HEK293T (cell line): ENCODE results near the gene OXNAD1.

Experiments
- ARNT ChIP-seq: fragments of 450-650 bp; IDR thresholded peaks from 2 replicates; pipeline ENCODE4 v1.6.1; 2017; ENCODE audit warnings: mild to moderate bottlenecking
- BHLHE40 ChIP-seq: fragments of 450-650 bp; IDR thresholded peaks from 2 replicates; pipeline ENCODE4 v1.6.1; 2016; ENCODE audit warnings: mild to moderate bottlenecking, moderate library complexity, borderline replicate concordance
- CTBP1 ChIP-seq: fragments of 450-650 bp; IDR thresholded peaks from 2 replicates; pipeline ENCODE4 v1.6.1; 2016; ENCODE audit warnings: borderline replicate concordance
- ELF4 ChIP-seq: fragments of 450-650 bp; IDR thresholded peaks from 2 replicates; pipeline ENCODE4 v1.6.1; 2017; ENCODE audit warnings: antibody characterized with exemption
- LEF1 ChIP-seq: fragments of 450-650 bp; IDR thresholded peaks from 2 replicates; pipeline ENCODE4 v1.6.1; 2017; ENCODE audit warnings: mild to moderate bottlenecking, borderline replicate concordance
- SP1 ChIP-seq: fragments of 450-650 bp; IDR thresholded peaks from 2 replicates; pipeline ENCODE4 v1.6.1; 2017
- SUZ12 ChIP-seq: fragments of 450-650 bp; IDR thresholded peaks from 2 replicates; pipeline ENCODE4 v1.6.1; 2016; ENCODE audit warnings: mild to moderate bottlenecking

- no peak for TF ChIP-seq ARNT
- no peak for TF ChIP-seq ELF4
- TF ChIP-seq CTBP1: no peak
- no peak for TF ChIP-seq SUZ12
- TF ChIP-seq LEF1: no peak
- TF ChIP-seq BHLHE40: no peak
- no peak for TF ChIP-seq SP1
These were observed 65.3 kb downstream of the OXNAD1 start for GRCh38 chr3:16330351-16330750.
